Stimulated activated CD8-positive, alpha-beta memory T cell treated with anti-CD3 and anti-CD28 coated beads, Interleukin-2, amount 100 ng/mL, for 48 hours (primary cell): Measurements from ENCODE around the gene SLC15A1.

Source experiments
- DNase-seq, 2 donors: peaks; one replicate each; pipeline ENCODE4 v3.0.0-alpha.2; 2020; ENCODE audit warnings: low read depth in 2 of 2

Gene SLC15A1

GRCh38 chr13:98751367-98751782, 1.1 kb downstream of the SLC15A1 start:
- no peak for DNase-seq

DNA sequence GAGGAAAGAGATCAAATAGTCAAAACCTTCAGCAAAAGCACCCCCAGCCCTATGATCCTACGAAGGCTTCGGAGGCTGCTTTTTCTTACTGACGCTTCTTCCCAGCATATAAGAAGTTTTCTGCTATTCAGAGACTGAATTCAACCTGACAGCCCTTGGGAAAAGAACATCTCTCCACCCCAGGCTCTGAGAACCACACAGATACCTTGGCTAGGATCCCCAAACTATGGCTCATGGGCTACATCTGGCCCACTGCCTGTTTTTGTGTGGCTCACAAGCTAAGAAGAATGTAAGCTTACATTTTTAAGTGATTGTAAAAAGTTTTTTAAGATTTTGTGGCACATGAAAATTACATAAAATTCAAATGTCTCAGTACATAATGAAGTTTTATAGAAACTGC, 3.0 kb downstream of the SLC15A1 start:
- DNase-seq = no peak

- no peak for DNase-seq
These were observed 5.5 kb downstream of the SLC15A1 start for GRCh38 chr13:98746968-98747367.

DNA sequence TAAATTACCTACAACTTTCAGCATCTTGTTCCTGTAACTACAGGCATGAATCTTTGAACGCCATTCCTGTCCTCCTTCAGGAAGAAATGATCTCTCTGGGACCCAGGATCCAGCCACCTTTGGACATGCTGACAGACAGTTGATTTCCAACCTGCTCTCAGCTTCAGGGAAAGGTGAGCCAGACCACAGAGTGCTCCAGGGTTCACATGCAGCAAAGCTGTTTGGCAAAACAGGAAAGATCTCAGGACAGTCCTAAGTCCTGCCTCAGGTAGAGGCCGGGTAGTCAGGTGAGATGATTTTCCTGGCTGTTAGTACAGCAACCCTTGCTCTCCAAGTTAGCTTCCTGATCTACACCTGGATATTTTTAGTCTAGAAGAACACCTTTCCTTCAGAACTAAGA, 9.1 kb downstream of the SLC15A1 start:
- no peak for DNase-seq

DNA sequence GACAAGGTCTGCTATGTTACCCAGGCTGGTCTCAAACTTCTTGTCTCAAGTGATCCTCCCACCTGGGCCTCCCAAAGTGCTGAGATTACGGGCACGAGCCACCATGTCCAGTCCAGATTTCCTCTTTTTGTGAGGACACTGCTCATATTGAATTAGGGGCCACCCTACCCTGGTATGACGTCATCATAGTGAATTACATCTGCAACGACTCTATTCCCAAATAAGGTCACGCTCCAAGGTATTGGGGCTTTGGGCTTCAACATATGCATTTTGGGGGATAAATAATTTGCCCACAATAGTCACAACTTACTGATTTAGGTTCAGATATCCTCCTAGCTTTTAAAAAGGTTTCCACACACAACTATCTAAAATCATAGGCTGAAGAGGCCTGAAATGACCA, 9.5 kb downstream of the SLC15A1 start:
- DNase-seq = no peak

DNA sequence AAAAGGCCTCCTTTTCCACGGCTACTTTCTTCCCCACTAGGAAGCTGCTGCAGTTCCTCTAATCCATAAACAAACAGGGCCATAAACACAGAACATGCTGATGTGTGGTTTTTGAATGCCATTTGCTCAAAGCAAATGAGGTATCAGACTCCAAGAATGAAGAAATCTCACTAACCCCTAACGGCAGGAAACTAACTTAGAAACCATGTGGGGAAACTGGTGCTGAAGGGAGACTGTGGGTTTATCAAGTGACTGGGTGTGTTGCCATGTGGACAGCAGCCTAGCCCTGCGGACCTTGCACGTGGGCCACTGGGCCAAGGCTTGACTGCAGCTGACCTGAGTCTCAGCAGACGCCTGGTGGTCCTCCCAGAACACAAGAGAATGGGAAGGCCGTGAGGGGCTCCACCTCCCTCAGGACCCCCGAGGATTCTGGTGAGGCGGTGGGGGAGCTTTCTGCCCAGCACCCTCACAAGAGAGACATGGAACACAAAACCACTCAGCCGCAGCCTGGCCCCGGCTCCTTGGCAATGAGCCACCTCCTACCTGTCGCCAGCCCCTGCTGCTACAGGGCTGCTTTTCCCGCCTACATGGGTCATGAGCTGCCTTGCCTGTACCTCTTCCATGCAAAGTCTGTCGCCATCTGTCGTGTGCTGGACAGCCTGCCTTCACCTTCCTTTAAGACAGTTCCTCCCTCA, 10.6 kb downstream of the SLC15A1 start:
- DNase-seq = no peak

- no peak for DNase-seq
These were observed 12.3 kb downstream of the SLC15A1 start for GRCh38 chr13:98740131-98740530.

DNA sequence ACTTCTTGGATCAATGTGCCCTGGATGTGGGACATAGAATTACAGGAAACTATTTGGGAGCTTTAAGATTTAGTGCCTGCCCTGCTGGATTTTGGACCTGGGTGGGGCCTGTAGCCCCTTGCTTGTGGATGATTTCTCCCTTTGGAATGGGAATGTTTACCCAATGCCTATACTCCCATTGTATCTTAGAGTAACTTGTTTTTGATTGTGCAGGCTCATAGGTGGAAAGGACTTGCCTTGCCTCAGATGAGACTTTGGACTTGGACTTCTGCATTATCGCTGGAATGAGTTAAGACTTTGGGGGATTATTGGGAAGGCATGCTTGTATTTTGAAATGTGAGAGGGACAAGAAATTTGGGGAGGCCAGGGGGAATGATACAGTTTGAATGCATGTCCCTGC, 13.5 kb downstream of the SLC15A1 start:
- no peak for DNase-seq

GRCh38 chr13:98738213-98738612, 14.3 kb downstream of the SLC15A1 start:
- DNase-seq = no peak

DNA sequence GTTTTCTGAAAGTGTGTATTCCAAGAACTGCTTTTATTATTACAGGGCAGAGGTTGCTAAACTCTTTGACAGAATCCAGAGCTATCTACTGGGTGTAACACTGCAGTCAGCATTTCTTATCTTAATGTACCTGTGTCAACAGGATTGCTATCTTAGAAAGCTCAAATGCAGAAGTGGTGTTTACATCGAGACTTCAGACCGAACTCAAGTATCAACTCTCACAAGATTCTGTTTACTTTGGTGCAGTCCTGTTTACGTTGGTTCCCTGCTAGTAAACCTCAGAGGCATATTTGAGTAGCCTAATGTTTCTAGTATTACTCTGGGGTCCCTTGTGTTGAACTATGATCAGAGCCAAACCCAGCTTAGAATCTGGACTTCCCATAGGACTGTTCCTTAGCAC, 20.5 kb downstream of the SLC15A1 start:
- no peak for DNase-seq

DNA sequence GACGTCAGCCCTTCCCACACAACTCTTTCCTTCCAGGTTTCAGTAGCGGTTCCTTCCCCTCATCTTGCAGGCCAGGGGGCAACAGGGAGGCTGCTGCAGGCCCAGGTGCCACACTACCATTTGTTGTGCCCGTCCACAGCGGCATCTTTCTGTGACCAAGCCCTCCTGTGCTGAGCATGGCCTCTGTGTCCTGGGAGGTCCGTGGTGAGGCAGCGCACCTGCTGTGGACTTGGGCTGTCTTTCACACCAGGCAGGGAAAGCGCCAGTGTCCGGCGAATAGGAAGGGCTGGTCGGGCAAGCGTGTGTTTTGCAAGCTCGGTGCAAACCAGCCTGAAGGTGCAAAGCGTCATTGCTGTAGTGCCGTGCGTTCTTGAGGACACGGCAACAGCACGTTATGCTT, 21.4 kb downstream of the SLC15A1 start:
- DNase-seq = no peak

DNA sequence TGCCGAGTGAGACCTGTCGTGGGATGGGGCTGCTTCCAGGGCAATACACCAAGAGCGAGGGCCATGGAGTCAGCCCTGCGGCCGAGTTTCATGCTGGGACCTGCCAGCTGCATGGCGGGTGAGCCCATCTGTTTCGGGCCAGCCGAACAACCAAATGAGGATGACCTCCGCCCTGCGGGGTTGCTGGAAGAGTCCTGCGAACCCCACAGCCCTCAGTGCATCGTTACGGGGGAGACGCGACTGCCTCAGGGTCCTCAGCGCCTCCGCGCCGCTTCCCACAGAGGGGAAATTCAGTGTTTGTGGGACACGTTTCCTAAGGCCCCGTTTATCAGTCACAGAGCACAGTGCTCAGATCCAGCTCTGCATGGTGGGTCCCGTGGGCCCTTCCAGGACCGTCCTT, 22.0 kb downstream of the SLC15A1 start:
- no peak for DNase-seq

DNA sequence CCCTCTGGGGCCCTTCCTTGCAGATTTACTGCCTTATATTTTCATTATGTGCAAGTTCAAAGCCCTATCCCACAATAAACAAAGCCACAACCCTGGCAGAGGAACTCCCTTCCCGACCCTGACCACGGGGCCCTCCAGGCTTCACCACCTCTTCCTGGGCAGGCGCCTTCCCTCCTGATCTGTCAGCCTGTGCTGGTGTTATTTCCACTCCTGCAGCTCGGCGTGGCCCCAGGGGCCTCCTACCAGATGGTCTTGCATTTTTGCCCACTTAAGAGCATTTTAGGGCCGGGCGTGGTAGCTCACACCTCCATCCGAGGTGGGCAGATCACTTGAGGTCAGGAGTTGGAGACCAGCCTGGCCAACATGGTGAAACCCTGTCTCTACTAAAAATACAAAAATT, 22.8 kb downstream of the SLC15A1 start:
- DNase-seq = no peak

GRCh38 chr13:98722958-98723357, 29.5 kb downstream of the SLC15A1 start:
- DNase-seq = no peak

DNA sequence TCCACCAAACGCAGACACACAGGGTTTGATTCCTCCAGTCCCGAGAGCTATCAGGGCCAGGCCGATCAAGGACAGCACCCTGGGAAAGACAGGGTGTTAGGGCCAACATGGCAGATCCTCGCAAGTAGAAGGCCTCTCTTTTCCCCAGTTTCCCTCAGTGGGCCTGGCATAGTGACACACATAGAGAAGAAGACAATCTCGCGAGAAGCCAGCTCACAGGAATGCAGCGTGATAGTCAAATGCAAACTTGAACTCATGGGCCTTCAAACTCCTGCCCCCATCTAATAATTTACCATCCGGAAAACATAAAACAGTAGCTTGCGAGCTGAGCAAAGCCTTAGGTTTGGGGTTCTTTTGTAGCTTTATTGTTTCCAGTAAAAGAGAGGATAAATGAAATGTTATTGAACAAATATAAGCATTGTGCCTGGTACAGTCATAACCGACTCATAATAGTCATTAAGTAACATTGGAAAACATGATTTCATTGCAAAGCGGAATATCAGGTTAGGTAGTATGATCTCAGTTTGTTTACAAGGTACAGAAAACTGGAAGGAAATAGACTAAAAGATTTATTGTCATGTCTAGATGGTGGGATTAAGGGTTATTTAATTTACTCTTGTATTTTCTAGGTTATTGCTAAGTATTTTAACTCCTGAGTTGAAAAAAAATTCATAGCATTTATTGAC, 30.5 kb downstream of the SLC15A1 start:
- DNase-seq = no peak

- DNase-seq = no peak
These were observed 32.8 kb downstream of the SLC15A1 start for GRCh38 chr13:98719527-98720250.

- no peak for DNase-seq
These were observed 34.6 kb downstream of the SLC15A1 start for GRCh38 chr13:98717891-98718290.

- no peak for DNase-seq
These were observed 35.2 kb downstream of the SLC15A1 start for GRCh38 chr13:98717256-98717655.

DNA sequence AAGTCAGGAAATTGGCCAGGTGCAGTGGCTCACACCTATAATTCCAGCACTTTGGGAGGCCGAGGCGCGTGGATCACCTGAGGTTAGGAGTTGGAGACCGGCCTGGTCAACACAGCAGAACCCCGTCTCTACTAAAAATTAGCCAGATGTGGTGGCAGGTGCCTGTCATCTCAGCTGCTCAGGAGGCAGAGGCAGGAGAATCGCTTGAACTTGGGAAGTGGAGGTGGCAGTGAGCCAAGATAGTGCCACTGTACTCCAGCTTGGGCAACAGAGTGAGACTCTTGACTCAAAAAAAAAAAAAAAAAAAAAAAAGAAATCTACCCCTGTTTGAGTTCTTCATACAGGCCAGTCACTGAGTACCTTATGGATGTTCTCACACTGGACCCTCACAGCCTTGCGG, 42.0 kb downstream of the SLC15A1 start:
- DNase-seq = no peak

GRCh38 chr13:98707281-98707999, 45.0 kb downstream of the SLC15A1 start:
- no peak for DNase-seq

GRCh38 chr13:98706446-98707110, 45.9 kb downstream of the SLC15A1 start:
- no peak for DNase-seq

GRCh38 chr13:98697791-98698190, 54.7 kb downstream of the SLC15A1 start:
- DNase-seq = no peak
